ENCODE results near the gene SPTBN5.

Gene SPTBN5

GRCh38 chr15:41868321-41868720 lies 25.5 kb downstream of the SPTBN5 start:
- DNase-seq (ENCODE audit: low read depth in 1 of 2, low spot score in 1 of 2) = no peak

DNA sequence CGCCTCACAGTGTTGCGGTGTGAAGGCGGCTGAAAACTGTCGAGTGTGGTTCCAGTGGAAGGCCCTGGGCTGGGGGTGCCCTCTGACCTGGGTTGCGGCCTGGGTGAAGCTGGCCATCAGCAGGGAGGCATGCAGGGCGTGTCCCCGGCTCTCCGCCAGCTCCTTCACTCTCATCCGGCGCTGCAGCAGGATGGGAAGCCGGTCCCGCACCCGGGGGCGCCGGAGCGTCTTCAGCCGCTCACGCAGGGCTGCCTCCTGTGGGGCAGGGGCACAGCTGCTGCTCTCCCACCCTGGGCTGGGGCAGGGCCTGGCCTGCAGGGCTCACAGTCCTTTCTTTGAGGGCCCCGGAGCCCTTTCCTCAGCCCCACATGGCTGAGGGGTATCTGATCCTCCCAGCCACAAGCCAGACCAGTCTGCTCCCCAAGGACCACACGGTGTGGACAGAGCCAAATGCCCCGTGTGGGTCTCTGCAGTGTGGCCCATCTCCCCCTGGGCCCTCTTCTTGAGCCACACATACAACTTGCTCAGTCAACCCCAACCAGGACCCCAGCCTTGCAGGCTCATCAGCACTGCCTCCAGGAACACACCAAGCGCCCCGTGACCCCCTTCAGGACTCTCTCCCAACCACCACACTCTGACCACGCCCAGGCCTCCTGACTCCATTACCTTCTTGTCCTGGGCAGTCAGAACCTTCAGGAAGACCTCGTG lies 26.8 kb downstream of the SPTBN5 start:
- no peak for DNase-seq (ENCODE audit: low read depth in 1 of 2, low spot score in 1 of 2)

GRCh38 chr15:41866263-41866703 lies 27.6 kb downstream of the SPTBN5 start:
- no peak for DNase-seq (ENCODE audit: low read depth in 1 of 2, low spot score in 1 of 2)

DNA sequence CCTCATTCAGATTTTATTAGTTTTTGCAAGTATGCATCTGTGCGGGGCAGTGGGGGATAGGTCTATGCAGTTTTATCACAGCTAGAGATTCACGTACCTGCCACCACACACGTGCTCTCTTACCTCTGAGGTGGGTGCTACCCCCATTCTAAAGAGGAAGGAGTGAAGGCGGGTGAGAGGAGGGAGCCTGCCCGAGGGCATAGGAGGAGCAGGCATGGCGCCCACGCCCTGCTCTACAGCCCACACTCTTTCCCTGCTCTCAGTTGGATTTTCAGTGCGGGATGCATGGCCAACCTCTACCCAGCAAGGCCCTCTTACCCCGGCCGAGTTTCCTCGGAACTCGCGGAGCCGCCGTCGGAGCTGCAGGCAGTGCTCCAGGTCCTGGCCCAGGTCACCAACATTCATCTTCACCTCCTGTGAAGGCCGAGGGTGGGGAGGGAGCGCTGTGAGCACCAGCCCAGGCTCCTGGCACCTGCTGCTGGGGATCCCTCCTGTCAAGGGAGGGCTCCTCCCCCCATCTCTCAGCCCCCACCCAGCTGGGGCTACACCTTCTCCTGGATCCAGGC lies 28.3 kb downstream of the SPTBN5 start:
- no peak for DNase-seq (ENCODE audit: low read depth in 1 of 2, low spot score in 1 of 2)

GRCh38 chr15:41862515-41863116 lies 31.2 kb downstream of the SPTBN5 start:
- DNase-seq (ENCODE audit: low read depth in 1 of 2, low spot score in 1 of 2) = no peak

DNA sequence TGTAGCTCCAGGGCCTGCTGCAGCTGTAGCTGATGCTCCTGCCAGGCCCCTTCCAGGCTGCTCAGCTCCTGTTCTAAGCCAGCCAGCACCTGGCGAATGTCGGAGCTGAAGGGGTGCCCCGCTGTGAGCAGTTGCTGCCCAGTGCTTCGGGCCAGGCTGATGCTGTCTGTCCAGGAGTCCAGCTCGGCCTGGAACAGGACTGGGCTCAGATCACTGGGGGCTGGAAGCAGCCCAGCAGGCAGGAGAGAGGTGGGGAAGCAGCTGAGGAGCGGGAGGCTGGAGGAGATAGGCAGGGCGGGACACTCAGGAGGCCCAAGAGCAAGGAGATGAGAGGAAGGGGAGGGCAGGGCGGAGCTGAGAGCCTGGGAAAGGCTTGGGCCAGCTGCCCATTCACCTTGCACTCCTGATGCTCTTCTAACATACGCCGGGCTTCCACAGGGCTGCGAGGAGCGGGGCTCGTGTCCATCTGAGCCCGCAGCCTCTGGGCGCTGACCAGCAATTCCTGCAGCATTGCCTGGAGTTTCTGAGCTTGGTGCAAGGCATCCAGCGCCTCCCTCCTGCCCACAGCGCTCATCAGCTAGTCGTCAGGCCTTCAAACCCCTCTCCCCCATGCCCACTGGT lies 32.0 kb downstream of the SPTBN5 start:
- no peak for DNase-seq (ENCODE audit: low read depth in 1 of 2, low spot score in 1 of 2)

DNA sequence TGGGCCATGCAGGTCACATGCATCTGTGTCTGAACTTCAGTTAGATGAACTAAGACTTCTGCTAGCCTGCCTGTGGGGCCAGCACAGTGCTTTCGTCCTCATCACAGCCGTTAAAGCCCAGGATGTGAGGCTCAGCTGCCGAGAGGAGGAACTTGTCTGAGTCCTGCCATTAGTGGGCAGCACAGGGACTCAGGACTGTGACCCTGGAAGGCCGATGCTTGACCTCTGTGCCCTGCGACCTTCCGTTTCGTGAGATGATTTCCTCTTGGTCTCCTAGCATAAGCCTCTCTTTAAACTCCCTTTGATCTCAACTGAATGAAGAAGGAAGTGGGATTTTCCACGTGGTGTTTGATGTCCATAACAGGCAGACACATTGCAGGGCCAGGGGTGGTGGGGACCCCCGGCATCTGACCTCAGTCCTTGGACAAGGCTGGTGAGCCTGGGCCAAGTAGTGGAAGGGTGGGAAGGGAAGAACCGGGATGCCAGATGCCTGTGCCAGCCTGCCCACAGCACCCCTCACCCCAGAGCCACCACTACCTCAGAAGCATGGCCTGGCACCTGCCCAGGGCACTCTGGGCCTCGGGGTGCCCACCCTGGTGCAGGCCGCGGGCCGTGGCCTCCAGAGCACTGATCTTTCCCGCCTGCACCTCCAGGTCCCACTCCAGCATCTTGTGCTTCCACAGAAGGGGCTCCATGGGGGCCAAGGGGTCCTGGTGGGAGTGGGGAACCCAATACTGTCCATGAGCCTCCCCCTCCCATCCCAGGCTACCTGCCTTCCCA lies 33.6 kb downstream of the SPTBN5 start:
- DNase-seq (ENCODE audit: low read depth in 1 of 2, low spot score in 1 of 2) = no peak

DNA sequence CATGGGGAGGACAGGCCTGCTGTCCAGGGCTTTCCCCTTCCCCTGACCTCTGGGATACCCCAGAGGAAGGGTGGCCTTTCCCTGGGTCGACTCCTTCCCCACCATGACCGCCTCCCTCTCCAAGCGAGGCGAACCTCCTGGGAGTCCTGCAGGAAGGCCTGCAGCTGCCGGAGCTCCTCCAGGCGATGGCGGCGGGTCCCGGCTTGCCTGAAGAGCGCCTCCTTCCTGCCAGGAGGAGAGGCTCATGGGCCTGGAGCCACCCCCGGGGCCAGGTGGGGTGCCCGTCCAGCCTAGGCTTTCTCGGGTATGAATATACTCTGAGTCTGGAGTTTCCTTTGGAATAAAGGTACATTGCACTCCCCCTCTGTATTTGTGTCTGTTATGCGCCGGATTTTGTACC lies 35.1 kb downstream of the SPTBN5 start:
- no peak for DNase-seq (ENCODE audit: low read depth in 1 of 2, low spot score in 1 of 2)

GRCh38 chr15:41857316-41857715 lies 36.5 kb downstream of the SPTBN5 start:
- no peak for DNase-seq (ENCODE audit: low read depth in 1 of 2, low spot score in 1 of 2)

DNA sequence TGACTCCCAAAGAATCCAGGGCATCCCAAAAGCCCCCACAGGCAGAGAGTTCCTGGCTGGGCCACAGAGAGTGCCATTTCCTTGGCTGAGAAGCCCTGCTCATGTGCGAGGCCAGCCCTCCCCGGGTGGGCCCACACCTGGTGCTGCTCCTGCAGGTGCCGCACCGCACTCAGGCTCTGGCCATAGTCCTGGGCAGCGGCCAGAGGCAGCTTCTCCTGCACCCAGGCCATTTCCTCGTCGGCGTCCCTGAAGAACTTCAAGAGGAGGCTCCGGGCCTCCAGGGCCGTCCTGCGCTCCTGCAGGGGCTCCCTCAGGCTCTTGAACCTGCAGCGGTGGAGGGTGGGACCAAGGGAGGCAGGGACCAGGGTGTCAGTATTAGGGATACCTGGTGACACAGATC lies 37.1 kb downstream of the SPTBN5 start:
- no peak for DNase-seq (ENCODE audit: low read depth in 1 of 2, low spot score in 1 of 2)

DNA sequence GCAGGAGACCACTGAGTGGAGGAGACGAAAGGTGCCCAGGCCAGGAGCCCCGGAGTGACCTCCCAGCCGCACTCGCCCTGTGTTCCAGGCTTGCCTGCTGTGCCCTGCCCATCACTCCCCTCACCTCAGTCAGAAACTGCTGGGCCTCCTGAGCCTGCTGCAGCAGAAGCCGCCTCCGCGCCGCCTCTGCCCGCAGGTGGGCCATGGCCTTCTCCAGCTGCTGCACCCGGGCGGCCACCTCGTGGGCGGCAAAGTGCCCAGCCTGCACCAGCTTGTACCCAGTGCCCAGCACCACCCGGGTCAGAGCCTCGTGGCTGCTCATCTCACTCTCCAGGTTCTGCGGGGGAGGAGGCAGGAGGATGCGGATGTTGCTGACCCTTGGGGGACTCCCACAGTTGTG lies 37.6 kb downstream of the SPTBN5 start:
- no peak for DNase-seq (ENCODE audit: low read depth in 1 of 2, low spot score in 1 of 2)

- DNase-seq (ENCODE audit: low read depth in 1 of 2, low spot score in 1 of 2) = no peak
Observed at GRCh38 chr15:41855261-41855961, 38.4 kb downstream of the SPTBN5 start.

- DNase-seq (ENCODE audit: low read depth in 1 of 2, low spot score in 1 of 2) = no peak
Observed at GRCh38 chr15:41854443-41854842, 39.4 kb downstream of the SPTBN5 start.

DNA sequence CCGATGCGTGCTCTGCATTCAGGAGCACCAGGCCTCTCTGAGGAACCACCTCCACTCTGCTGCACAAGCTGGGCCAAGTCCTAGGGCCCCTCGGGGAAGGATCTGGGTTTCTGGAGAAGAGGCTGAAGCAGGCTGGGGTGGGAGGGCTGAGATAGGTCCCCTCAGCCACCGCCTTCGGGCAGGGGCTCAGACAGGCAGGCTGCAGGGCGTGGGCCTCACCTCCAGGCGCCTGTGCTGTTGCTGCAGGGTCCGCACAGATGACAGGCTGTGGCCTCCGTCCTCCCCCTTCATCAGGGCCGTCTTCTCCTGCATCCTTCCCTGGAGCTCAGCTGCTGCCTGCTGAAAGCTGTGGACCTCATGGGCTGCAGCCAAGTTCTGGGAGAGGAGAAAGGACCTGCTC lies 40.0 kb downstream of the SPTBN5 start:
- no peak for DNase-seq (ENCODE audit: low read depth in 1 of 2, low spot score in 1 of 2)

- DNase-seq (ENCODE audit: low read depth in 1 of 2, low spot score in 1 of 2) = no peak
Observed at GRCh38 chr15:41852736-41853590, 40.9 kb downstream of the SPTBN5 start.

DNA sequence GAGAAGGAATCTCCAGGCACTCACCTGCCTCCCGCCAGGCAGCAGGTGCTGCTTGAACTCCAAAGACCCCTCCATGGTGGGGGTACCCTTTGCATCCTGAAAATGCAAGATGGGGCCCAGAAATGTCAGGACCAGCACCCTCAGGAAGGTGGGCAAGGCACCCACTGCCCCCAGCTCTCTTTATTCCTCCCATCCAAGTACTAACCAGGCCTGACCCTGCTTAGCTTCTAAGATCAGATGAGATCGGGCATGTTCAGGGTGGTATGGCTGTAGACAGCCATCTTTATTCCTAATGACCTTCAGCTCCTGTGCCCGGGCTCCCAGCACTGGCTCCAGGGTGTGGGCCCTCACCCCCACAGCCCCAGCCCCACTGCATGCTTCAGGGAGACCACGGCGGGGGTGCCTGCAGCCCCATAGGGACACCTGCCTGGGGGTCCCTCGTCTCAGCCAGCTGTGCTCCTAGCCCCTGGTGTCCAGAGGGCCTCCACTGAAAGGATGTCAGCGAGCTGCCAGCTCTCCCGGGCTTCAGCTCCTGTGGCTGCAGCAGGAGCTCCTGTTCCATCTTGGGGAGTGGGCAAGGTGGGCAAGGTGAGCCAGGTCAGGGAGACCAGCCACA lies 42.0 kb downstream of the SPTBN5 start:
- no peak for DNase-seq (ENCODE audit: low read depth in 1 of 2, low spot score in 1 of 2)

DNA sequence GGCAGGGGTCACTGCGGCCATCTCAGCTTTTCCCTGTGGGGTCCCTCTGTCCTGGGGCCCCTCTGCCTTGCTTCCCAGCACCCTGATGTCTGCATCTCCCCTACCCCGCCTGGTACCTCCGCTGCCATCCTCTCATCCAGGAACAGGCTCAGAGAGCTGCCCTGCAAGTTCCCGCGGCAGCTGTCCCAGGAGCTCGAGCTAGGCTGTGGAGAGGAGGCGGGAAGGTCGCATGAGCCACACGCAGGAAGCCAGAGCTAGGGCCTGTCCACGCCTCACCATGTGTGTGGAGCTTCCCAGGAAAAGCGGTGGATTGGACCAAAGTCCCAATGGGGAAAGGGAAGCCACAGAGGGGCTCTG lies 42.7 kb downstream of the SPTBN5 start:
- DNase-seq (ENCODE audit: low read depth in 1 of 2, low spot score in 1 of 2) = no peak

DNA sequence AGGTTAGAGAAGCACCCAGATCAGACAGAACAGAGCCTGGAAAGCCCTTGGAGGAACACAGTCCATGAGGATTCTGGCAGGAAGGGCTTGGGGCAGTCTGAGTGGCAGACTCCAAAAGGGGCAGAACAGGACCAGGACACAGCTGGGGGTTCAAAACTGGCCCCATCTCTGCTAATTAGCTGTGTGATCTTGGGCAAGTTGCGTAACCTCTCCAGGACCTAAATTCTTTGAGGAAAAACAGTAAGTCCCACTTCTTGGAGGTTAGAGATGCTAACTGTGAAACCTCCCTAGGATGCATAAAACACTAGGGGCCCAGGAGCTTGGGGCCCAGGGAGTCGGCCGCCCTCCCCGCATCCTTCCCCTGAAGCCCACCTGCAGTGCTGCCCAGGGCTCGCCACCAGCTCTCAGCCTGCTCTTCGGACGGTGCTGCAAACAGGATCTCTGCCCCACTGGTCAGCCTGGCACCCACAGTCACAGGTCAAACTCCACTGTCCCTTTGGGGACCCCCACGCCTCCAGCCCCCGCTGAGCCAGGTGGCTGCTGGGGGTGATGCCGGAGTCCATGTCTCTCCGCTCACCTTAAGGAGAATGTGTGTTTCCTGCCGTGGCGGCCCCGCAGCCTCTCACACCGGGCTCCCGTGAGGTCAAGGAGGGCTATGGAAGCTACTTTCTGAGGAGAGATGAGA lies 43.2 kb downstream of the SPTBN5 start:
- DNase-seq (ENCODE audit: low read depth in 1 of 2, low spot score in 1 of 2) = no peak

DNA sequence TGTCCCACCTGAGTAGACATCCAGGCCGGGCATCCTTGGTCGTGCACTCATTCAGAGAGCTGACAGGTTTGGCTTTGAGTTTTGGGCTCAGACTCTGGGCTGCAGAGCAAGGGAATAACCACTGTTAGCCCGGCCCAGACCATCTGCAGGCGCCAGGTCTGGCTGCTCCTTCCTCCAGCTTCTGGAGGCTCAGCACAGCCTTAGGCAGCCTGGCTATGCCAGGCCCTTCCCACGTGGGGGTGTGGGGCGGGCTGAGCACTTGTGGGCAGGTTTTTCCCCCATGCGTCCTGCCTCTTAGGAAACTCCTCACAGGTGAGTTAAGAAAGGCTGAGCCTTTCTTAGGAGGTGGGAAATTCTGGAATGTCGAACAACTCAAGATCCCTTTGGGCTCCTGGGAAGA lies 44.0 kb downstream of the SPTBN5 start:
- DNase-seq (ENCODE audit: low read depth in 1 of 2, low spot score in 1 of 2) = no peak
